NCI-H526 treated with DMSO at 0.1 percent for 48 hours (cell line): ENCODE measurements around the gene SLC16A10.
"Not testable (repeated sequence)": the region's sequence is repeated elsewhere in the genome, so short reads cannot be mapped to it uniquely, and the experiment has no call there.

Source experiments
- DNase-seq: peaks from one replicate; lab custom pipeline; 2025; lab: John Stamatoyannopoulos, UW

SLC16A10 gene

DNA sequence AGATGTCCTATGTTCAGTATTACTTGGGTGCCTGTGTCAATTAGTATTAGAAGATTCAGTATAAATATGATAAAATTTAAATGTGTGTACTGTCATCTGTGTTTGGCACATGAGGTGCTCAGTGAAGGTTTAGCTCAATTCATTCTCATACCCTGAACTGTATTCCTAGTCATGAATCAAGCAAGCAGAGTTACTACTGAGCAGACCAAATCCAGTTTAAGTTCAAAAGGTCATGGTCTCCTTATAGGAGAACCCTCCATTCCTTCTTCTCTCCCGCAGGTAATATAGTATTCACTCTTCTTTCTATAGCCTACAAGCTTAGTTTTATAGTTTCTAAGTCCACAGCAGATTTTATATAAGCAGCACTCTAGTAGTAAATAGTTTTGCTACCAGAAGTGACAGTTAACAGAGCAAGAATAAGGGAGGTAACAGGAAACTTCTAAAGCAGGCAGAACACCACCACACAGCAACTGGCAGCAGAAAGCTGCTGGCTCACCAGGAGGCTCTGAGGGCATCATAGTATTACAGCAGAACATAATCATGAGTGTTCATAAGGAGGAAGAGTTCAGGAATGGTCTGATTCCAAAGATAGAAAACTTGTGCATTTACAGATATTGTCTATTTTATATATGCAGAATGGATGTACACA lies 133.2 kb downstream of the SLC16A10 start:
- DNase-seq = no peak

DNA sequence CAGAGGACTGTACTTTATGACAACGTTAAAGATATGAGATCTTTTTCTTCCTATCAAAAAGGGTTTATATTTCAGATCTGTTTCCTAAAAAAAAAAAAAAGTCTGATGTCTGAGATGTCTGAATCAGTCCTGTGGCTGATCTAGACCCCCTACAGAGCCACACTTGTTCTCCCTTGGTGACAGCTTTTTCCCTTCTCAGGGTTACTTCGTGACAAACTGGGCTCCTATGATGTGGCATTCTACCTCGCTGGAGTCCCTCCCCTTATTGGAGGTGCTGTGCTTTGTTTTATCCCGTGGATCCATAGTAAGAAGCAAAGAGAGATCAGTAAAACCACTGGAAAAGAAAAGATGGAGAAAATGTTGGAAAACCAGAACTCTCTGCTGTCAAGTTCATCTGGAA lies 134.5 kb downstream of the SLC16A10 start:
- DNase-seq = no peak

DNA sequence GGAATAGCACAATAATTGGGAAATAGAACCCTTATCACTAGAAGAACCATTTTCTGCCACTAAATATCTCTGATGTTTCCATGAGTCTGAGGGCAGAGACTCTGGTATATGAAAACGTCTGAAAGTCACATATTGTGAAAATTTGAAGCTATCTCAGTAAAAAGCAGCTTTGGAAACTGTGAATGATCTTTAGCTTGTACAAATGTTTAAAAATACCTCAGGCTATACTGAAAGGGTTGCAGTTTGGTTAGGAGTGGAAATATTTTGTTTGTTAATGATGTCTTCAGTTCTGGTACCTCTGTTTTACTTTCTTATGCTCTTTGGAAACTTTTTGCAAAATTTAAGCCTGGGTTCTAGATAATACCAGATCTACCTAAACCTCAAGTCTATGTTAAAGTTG lies 135.0 kb downstream of the SLC16A10 start:
- DNase-seq = no peak

DNA sequence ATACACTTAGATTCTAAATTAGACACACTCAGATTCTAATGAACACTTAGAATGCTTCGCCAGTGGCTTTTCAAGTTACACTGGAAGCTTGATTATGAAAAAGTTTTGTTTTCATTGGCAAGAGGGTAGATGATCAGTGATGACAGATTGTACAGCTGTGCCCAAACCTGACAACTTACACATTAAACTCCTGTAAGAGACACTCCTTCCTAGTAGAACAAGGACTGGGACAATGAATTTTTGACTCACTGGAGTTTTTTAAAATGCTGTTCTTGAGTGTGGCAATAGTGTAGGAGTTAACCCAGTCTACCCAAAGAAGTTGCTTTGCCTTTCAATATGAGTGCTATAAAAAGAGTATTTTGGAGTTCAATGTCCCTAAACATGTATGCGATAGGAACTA lies 140.8 kb downstream of the SLC16A10 start:
- no peak for DNase-seq

DNA sequence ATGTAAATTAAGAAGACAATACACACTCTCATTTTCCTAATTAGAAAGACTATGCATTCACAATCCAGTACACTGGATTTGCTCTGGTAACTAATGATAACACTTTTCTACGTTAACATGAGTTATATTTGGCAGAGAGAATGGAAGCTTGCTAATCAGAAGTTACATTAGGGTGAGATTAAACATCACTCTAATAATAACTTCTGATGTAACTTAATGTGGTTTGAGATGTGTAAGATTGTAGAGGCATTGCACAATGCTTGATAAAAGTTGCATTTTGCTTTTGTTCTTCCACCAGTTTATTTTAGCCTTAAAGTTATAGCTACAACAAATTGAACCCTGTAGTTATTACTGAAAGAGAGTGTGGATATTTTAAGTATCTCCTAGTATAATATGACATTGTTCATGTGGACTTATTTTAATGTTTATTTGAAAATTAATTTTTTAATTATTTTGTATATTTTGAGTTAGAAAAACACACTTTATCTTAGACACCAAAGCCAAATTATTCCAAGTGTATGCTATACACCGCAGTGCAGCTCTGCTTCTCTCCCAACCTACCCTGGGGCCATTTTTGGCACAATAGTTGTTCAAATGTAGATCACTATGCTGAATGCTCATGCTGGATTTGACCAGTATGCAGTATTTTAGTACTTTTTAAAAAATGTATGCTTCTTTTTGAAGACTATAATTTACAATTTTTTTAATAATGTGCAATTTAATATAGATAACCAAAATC lies 143.2 kb downstream of the SLC16A10 start:
- no peak for DNase-seq

DNA sequence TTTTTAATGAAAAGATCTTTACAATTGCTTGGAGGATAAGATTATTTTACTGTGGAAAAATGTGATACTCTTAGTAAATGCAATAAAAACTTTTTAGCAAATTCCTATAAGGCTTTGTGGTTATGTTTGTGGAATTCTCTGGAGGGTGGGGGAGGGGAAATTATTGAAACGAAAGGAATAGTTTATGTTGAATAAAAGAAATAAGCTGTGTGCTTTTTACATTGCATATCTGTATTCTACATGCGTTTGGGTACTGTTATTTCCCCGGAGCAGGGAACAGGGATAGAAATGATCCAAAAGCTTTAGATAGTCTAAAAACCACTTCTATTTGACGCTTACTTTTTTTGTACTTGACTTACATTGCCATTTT lies 143.8 kb downstream of the SLC16A10 start:
- DNase-seq = no peak

DNA sequence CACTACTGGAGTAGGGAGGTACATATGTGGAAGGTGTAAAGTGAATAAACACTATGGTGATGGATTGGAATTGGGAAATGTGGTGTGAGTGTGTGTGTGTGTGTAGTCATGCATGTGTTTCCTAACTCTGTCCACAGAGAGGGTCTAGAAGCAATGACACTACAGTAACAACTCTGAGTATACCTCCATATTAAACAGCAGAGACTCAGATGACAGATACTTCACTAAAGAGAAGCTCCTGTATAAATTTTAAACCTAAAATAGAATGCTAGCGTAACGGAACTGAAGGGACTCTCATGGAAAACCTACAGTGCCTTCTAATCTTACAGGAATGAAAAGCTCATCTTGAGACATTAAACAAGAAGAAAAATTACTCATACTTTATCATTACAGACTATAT lies 150.5 kb downstream of the SLC16A10 start:
- DNase-seq = no peak

DNA sequence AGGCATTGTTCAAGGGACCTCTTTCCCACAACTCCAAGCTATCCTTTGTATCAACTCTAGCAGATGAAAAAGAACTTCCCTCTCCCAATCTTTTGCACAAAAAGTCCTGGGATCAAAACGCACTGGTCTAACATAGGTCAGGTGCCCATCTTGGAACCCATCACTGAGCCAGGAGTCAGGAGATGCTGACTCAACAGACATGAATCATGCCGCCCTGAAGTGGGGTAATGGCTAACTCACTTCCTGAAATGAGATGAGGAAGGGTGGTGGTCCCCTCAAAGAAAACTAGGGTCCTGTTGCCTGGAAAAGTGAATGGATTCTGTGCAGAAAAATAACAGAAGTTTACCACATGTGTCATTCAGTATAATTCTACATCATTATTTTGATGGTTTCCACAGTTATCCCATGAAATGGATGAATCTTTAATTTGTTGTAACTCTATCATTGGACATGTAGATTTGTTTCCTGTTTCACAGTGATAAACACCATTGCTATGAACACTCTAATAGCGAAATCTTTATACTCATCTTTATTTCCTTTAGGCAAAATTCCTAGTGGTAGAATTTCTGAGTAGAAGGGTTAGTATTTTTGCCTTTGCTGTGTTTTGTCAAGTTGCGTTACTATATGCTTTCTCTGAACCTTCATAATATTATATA lies 151.3 kb downstream of the SLC16A10 start:
- no peak for DNase-seq

DNA sequence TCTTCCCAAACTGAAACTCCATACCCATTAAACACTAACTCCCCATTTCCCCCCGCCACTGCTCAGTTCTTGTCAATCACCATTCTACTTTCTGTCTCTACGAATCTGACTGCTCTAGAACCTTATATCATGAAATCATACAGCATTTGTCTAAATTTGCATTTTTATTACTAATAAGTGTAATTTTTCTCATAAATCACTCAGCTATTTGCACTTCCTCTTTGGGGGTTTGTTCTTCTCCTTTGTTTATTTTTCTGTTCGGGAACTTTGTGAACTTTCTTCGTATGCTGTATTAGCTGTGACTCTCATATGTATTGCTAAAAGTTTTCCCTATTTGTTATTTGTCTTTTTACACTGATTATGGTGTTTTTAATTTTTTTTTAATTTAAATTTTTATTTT lies 152.2 kb downstream of the SLC16A10 start:
- no peak for DNase-seq

DNA sequence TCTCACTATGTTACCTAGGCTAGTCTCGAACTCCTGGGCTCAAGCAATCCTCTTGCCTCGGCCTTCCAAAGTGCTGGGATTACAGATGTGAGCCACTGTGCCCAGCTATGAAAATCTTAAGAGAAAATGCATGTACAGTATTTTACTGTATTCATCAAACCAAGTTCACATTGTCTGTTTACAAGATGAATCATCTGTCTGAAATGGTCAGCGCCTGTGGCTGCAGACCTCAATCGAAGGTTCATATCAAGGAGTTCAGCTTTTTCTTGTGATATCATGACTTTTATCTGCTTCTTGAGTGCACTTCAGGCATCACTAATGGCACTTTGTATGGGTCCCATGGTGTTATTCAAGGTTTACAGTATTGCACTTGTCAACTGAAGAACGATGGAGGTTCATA lies 155.1 kb downstream of the SLC16A10 start:
- DNase-seq = no peak

DNA sequence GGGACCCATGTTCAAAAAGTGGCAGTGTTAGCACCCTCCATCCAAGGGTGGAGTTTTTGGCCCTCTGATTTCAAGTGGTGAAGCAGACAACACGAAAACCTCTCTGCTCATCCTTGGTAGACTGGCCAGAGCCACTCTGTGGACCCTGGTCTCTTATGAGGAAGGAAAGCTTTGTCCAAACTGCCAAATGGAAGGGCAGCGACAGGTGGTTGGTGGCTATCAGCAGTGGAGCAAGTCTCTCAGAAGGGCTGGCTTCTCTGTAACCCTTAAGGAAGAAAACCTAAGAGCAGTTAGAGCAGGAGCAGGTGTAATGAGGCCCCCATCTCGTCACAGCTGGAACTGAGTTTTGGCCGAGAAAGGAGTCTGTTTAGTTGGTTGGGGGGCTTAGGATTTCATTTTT lies 155.8 kb downstream of the SLC16A10 start:
- no peak for DNase-seq

DNA sequence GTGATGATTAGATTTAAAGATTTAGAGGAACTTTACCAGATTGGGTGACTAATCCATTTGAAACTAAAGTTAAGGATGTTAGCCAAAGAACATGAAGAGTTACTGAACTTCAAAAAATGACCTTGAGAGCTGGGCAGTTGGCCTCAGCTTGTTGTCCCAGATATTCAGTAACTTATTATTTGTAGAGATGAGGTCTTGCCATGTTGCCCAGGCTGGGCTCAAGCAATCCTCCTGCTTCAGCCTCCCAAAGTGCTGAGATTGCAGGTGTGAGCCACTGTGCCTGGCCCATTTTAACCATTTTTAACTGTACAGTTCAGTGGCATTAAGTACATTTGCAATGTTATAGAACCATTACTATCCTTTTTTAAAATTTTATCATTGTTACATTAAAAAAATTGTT lies 161.5 kb downstream of the SLC16A10 start:
- no peak for DNase-seq

DNA sequence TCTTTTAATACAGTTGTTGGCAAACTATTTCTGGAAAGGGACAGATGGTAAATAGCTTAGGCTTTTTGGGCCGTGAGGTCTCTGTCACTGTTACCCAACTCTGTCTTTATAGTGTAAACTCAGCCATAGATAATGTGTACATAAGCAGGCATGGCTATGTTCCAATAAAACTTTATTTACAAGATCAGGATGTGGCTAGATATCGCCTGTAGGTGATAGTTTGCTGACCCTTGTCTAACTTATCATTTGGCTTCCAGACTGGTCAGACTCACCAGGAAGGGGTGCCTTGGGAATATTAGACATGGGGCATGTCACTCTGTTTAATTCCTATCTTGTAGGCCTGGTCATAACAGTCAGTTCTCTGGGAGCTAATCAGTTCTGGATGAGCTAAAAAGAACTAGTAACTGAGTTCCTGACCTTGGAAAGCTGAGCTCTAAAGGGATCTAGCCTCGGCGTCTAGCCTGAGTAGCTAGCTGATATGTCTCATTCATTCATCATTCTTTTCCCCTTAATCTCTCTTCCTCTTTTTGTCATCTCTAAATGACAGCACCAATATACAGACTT lies 163.6 kb downstream of the SLC16A10 start:
- DNase-seq = no peak

DNA sequence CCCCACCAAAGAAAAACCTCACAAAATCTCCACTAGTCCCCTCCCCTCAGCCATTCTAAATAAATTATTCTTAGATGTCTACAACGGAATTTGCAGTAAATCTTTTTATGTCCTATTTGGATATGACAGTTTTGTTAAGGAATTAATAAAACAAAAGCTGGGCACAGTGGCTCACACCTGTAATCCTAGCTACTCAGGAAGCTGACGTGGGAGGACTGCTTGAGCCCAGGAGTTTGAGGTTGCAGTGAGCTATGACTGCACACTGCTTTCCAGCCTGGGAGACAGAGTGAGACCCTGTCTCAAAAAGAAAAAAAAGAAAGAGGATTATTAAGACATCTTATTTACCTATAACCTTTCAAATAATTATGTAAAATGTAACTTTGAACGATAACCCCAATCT lies 165.4 kb downstream of the SLC16A10 start:
- no peak for DNase-seq

DNA sequence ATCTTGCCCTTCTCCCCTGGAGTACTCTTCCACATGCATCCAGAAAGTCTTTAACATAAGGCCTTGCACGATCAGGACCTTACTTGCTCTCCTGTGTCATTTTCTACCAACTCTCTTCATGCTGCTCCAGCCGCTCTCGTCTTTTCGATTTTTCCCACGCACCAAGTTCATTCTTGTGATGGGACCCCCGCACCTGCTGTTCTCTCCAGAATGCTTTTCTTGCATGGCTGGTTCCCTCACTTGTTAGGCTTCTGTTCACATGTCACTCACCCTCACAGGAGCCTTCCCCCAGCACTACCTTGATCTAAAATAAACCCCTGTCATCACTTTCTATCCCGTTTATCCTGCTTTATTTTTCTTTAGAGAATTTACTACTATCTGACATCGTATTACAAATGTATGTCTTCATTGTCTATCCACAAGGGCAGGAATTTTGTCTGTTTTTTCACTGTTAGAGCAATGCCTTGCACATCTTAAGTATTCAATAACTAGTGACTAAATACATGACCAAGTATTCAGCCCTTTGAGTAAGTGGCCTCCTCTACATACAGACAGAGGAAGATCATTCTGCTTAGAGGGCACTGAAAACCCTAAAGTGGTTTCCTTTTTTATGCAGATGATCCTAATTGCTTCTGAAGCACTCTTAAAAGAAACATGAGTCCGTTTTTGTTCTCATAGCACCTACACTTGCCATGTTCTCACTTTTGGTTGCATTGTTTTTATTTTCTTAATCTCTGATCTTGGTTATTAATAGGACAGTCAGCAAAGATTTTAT lies 166.9 kb downstream of the SLC16A10 start:
- no peak for DNase-seq

DNA sequence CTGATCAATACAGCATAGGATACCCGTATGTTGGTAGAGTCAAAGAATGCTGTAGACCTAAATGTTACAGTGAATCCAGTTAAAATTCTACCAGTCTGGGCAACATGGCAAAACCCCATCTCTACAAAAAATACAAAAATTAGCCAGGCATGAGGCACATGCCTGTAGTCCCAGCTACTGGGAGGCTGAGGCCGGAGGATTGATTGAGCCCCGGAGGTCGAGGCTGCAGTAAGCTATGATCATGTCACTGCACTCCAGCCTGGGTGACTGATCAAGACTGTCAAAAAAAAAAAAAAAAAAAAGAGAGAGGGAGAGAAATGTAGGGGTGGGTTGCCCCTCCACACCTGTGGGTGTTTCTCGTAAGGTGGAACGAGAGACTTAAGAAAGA lies 167.5 kb downstream of the SLC16A10 start:
- no peak for DNase-seq

DNA sequence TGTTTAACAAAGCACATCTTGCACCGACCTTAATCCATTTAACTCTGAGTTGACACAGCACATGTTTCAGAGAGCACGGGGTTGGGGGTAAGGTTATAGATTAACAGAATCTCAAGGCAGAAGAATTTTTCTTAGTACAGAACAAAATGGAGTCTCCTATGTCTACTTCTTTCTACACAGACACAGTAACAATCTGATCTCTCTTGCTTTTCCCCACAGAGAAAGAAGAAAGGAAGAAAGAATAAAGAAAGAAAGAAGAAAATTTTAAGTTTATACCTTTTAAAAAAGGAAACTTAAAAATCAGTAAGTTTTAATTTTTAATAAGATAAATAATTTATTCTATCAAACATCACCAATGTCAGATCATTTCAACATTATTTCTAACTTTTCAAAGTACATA lies 168.5 kb downstream of the SLC16A10 start:
- DNase-seq = not testable (repeated sequence)

DNA sequence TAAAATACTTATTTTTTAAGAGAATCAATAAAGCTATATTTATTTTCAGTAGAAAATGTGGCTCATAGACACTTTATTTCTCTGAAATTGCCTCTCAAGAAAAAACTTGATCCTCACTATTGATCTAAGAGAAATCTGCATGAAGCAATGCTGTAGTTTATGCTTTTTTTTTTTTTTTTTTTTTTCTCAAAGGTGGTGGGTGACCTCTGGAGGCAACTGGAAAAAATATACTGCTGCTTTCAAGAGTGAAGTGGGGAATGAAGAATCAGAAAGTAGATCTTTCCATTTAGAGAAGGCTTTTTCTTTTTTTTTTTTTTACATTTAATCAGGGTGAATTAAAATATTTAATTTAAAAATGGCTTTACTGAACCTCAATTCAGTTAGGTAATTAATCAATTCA lies 169.3 kb downstream of the SLC16A10 start:
- no peak for DNase-seq

DNA sequence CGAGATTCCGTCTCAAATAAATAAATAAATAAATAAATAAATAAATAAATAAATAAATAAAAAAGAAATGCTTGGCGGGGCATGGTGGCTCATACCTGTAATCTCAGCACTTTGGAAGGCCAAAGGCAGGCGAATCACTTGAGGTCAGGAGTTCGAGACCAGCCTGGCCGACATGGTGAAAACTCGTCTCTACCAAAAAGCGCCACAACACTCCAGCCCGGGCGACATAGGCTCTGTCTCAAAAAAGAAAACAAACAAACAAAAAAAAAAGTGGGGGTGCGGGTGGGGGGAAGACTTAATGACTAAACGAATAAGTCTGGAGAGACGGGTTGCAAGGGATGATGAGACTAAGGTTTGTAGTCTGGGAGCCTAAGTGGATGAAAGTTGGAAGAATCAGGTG lies 170.7 kb downstream of the SLC16A10 start:
- DNase-seq = no peak

DNA sequence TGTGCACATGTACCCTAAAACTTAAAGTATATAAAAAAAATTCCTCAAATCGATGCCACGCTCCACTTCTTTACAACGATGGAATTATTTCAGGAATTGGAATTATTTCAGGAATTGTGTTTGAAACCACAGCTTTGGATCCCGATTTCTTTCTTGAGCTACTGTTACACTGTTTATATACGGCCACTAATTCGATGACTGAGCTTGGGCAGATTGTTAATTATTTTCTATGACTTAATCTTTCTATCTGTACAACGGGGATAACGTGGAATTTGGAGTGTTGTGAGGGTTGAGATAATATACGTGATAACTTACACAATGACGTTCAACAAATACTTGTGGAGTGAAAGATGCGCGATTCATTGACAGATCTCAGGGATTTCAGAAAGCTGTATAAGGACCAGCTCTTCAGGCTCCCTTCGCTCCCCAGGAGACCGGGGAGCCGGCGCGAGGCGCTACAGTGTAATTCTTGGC lies 171.3 kb downstream of the SLC16A10 start:
- no peak for DNase-seq

DNA sequence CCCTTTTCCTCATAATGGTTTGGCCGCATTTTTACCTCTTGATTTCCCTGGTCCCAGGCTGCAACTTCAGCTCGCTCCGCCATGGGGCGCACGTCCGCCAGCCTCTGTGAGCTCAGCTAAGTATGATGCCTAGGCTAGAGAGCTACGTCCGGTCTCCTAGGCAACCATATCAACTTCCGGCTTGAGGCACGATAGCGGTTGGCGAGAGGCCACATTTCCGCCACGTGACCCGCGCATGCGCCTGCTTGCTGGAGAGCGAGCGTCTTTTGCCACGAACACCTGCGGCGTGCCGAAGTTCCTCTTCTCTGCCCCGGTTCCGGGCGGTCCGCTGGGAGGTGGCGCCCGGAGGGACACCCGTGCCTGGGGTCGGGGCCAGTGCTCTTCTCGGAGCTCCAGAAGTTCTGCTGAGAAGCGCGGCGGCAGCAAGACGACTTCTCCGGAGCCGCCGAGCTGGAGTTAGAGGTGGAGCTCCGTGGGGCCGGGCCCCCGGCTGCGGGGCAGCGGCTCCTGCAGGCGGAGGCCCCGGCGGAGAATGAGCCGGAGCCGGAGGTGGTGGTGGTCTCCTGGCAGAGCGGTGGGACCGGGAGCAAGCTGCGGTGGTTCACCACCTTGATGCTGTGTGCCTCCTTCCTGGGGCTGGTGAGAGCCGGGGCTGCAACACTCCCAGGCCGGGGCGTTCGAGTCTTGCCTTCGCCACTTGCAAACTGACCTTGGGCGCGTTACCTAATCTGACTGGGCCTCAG lies 172.0 kb downstream of the SLC16A10 start:
- DNase-seq = peak; percentile 98
